SJCRH30 (cell line): ENCODE data around the gene SGK2. TPM values are rescaled to one million over a fixed set of nuclear protein-coding genes. Genes with fewer than 3 reads are reported as not detected.
"Not testable (repeated sequence)": the region's sequence is repeated elsewhere in the genome, so short reads cannot be mapped to it uniquely, and the experiment has no call there.

Experiments used
- DNase-seq, 2 experiments: peaks; one replicate each; pipeline ENCODE4 v3.0.0-alpha.2; 2015 to 2020
- H3K27ac ChIP-seq: fragments of 250-450 bp; sonication (Bioruptor Pico); 2 replicates; pipeline ENCODE4 v1.5.1; 2020; ENCODE audit warnings: mild to moderate bottlenecking, moderate library complexity
- H3K27me3 ChIP-seq: fragments of 250-450 bp; sonication (Bioruptor Pico); 2 replicates; pipeline ENCODE4 v1.5.1; 2020; ENCODE audit warnings: mild to moderate bottlenecking, moderate library complexity
- H3K36me3 ChIP-seq: fragments of 250-450 bp; sonication (Bioruptor Pico); 2 replicates; pipeline ENCODE4 v1.5.1; 2020; ENCODE audit warnings: mild to moderate bottlenecking, moderate library complexity
- H3K4me1 ChIP-seq: fragments of 250-450 bp; sonication (Bioruptor Pico); 2 replicates; pipeline ENCODE4 v1.5.1; 2020; ENCODE audit warnings: mild to moderate bottlenecking, moderate library complexity
- H3K4me3 ChIP-seq: fragments of 250-450 bp; sonication (Bioruptor Pico); 2 replicates; pipeline ENCODE4 v1.5.1; 2020; ENCODE audit warnings: mild to moderate bottlenecking, moderate library complexity
- H3K9me3 ChIP-seq: fragments of 250-450 bp; sonication (Bioruptor Pico); replicated peaks from 2 replicates; pipeline ENCODE4 v1.5.1; 2020; ENCODE audit warnings: mild to moderate bottlenecking, moderate library complexity
- total RNA-seq: library from RNA; depleted of rRNA; stranded (reverse); fragments of >200 nt; shearing (Covaris generic); gene quantifications from 2 replicates; pipeline ENCODE4 v1.2.3, GENCODE V29; 2014; rRNA removed

SGK2 gene
- total RNA-seq, 1 experiment from 2014 or later: 0.67 TPM

DNA sequence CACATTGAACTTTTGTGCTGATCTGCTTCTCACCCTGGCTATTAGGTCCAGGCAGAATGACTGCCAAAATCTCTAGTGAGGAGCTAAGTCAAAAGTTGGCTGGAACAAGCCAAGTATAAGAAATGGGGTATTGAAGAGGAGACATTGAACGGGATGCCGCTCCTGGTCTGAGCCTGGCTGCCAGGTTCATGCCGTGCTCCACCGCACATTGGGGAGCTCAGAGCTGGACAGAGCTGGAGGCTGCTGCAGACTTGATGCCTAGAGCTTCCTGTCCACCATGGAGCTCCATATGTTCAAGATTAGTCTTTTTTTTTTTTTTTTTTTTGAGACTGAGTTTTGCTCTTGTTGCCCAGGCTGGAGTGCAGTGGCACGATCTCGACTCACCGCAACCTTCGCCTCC is 27.8 kb downstream of the SGK2 start:
- Histone ChIP-seq H3K4me3 (no peak overlapping the region), H3K4me1 (peaks cover 23% of the 10 kb centered on the region), H3K27me3 (no peaks in the 10 kb centered on the region), H3K9me3 (no peaks in the 10 kb centered on the region), H3K36me3 (no peaks in the 10 kb centered on the region), H3K27ac (no peak overlapping the region)
- no peak for DNase-seq

GRCh38 chr20:43588526-43588925 is 29.7 kb downstream of the SGK2 start:
- DNase-seq, H3K9me3 ChIP-seq, H3K36me3 ChIP-seq, H3K27ac ChIP-seq, H3K27me3 ChIP-seq, H3K4me3 ChIP-seq: not testable (repeated sequence)
- H3K4me1 ChIP-seq: peaks cover 21% of the 10 kb centered on the region

DNA sequence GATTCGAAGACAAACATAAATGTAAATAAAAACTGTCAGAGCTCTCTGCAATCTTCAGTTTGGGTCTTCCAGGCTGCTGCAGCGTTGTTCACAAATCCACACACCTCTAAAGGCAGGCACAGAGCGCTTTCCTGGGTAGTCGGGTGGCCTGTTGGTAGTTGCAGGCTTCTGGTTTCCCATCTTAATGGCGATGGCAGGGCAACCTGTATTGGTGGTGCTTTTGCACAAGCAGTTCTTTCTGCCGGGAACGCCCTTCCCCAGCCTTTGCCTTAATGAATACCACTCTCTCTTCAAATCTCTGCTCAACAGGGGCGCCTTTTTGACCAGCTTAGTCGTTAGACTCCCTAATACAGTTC is 31.2 kb downstream of the SGK2 start:
- peak overlapping the region; percentile 88; the same call in 1 of the 2 replicates for H3K27ac ChIP-seq
- peaks cover 7% of the 10 kb centered on the region for H3K4me1 ChIP-seq
- H3K9me3 ChIP-seq: no peaks in the 10 kb centered on the region
- H3K36me3 ChIP-seq: 0 out of 2 replicates have a peak, but pooled peaks cover 3% of the 10 kb centered on the region
- peak overlapping the region; percentile 92 for H3K4me3 ChIP-seq
- DNase-seq: peak; percentile 36 to 63
- no peaks in the 10 kb centered on the region for H3K27me3 ChIP-seq

- DNase-seq: peak; percentile 94 to 97
- Histone ChIP-seq H3K9me3 (no peaks in the 10 kb centered on the region), H3K4me3 (peak within 1 kb of the TSS; percentile 92), H3K4me1 (peaks cover under 1% of the 10 kb centered on the region), H3K36me3 (peaks cover 3% of the 10 kb centered on the region; the same call in 1 of the 2 replicates), H3K27me3 (no peaks in the 10 kb centered on the region), H3K27ac (peak within 1 kb of the TSS; percentile 88)
These were observed 31.8 kb downstream of the SGK2 start, which contains the start of gene IFT52 for GRCh38 chr20:43590392-43591303. TSS of gene IFT52 (plus strand) at chr20:43590937. CDS start at chr20:43594699, 3,762 bp downstream.

GRCh38 chr20:43601960-43602359 is 43.1 kb downstream of the SGK2 start:
- H3K4me1 ChIP-seq, H3K9me3 ChIP-seq, DNase-seq, H3K27me3 ChIP-seq, H3K27ac ChIP-seq, H3K4me3 ChIP-seq: not testable (repeated sequence)
- H3K36me3 ChIP-seq: peaks cover 60% of the 10 kb centered on the region

DNA sequence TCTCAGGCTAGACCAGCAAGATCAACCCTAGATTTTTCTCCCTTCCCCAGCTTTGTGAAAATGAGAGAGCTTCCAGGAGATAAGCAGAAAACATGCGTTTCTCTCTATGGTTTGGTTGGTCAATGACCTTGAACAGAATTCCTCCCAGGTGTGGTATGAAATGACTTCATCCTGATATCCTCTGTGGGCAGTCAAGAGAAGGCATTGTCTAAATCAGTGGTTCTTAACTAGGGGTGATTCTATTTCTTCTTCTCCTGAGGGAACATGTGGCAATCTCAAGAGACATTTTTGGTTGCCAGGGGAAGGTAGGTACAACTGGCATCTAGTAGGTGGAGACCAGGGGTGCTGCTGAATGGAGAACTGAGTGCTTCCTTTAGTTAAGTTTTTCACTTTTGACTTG is 44.3 kb downstream of the SGK2 start:
- Histone ChIP-seq H3K27ac (no peak overlapping the region), H3K36me3 (peaks cover 53% of the 10 kb centered on the region), H3K4me3 (no peak overlapping the region), H3K4me1 (no peaks in the 10 kb centered on the region), H3K9me3 (no peaks in the 10 kb centered on the region), H3K27me3 (no peaks in the 10 kb centered on the region)
- no peak for DNase-seq

GRCh38 chr20:43605715-43606114 is 46.9 kb downstream of the SGK2 start:
- Histone ChIP-seq H3K9me3 (no peaks in the 10 kb centered on the region), H3K36me3 (peaks cover 47% of the 10 kb centered on the region), H3K27me3 (no peaks in the 10 kb centered on the region), H3K27ac (no peak overlapping the region), H3K4me1 (no peaks in the 10 kb centered on the region), H3K4me3 (no peak overlapping the region)
- no peak for DNase-seq

DNA sequence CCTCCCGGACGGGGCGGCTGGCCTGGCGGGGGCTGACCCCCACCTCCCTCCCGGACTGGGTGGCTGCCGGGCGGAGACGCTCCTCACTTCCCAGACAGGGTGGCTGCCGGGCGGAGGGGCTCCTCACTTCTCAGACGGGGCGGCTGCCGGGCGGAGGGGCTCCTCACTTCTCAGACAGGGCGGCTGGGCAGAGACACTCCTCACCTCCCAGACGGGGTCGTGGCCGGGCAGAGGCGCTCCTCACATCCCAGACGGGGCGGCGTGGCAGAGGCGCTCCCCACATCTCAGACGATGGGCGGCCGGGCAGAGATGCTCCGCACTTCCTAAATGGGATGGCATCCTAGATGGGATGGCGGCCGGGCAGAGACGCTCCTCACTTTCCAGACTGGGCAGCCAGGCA is 48.5 kb downstream of the SGK2 start:
- not testable (repeated sequence) for DNase-seq, H3K4me3 ChIP-seq, H3K4me1 ChIP-seq, H3K9me3 ChIP-seq, H3K27ac ChIP-seq, H3K27me3 ChIP-seq
- peaks cover 41% of the 10 kb centered on the region for H3K36me3 ChIP-seq

DNA sequence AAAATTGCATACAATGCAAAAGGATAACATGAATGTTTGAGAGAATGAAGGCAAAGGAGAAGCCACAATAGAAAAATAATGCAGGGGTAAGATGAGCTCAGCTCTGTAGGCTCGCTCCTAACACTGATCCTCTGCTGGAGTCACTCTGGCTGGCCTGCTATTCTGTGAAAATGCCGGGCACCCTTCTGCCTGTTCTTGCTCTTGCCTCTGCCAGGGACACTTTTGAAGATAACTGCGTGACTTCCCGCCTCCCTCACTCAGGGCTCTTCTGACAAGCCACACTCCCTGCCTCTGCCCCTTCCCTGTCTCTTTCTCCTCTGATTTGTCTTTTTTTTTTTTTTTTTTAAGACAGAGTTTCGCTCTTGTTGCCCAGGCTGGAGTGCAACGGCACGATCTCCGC is 72.8 kb downstream of the SGK2 start:
- peaks cover 35% of the 10 kb centered on the region for H3K36me3 ChIP-seq
- H3K4me3 ChIP-seq: no peak overlapping the region
- no peak for DNase-seq
- no peaks in the 10 kb centered on the region for H3K4me1 ChIP-seq
- no peaks in the 10 kb centered on the region for H3K9me3 ChIP-seq
- H3K27ac ChIP-seq: no peak overlapping the region
- H3K27me3 ChIP-seq: no peaks in the 10 kb centered on the region

Other genes starting within 250 kb of the SGK2 start
- gene SRSF6, start 101.1 kb upstream of the SGK2 start, total RNA-seq: 124 and 149 TPM in 2 replicates
- gene L3MBTL1, start 51.3 kb upstream of the SGK2 start, total RNA-seq: 3.4 and 6.5 TPM in 2 replicates
- gene IFT52, start 31.9 kb downstream of the SGK2 start, total RNA-seq: 76.2 and 86.2 TPM in 2 replicates
- 181 and 191 TPM in 2 replicates for gene MYBL2, start 108.1 kb downstream of the SGK2 start, total RNA-seq
- gene GTSF1L, start 168.0 kb downstream of the SGK2 start, total RNA-seq: not detected in 2 replicates